ENCODE measurements around the gene PKD1L1. TPM values are rescaled to one million over a fixed set of nuclear protein-coding genes. Genes with fewer than 3 reads are reported as not detected.

Gene PKD1L1
- total and polyA plus RNA-seq, 2 donors (not counting 1 experiment from before 2014, with no cell fraction given), result 0.59 to 0.70 TPM

- no peaks in the 10 kb centered on the region for H4K20me1 ChIP-seq (ENCODE audit: control insufficient read depth, insufficient read depth, low read length, poor library complexity, severe bottlenecking)
- intact Hi-C loops (cut with micrococcal nuclease), result no loop called here
- no peak overlapping the region for H3K4me3 ChIP-seq (ENCODE audit: control extremely low read depth in 1 of 5, extremely low read depth in 1 of 5, insufficient read depth in 1 of 5, low read depth in 2 of 5, low read length in 4 of 5)
- H2AFZ ChIP-seq (ENCODE audit: insufficient read depth, low read depth, low read length, poor library complexity, severe bottlenecking), result no peak overlapping the region
- DNase-seq (no peak), ATAC-seq (ENCODE audit: low read depth) (no peak)
- 96% methylated on average over 4 of the region's 7 CpGs for WGBS (ENCODE audit: insufficient coverage)
- no peak overlapping the region for H3K27ac Mint-ChIP-seq
- no peaks in the 10 kb centered on the region for H3K79me2 ChIP-seq (ENCODE audit: control insufficient read depth, insufficient read depth, low read length)
- H3K27me3 Mint-ChIP-seq, result no peaks in the 10 kb centered on the region
- no peaks in the 10 kb centered on the region for H3K9me3 ChIP-seq (ENCODE audit: control extremely low read depth in 1 of 3, control insufficient read depth in 2 of 3, insufficient read depth in 1 of 3, low read length in 2 of 3)
- CTCF ChIA-PET, result no interaction called here
- no peak overlapping the region for H3K27ac ChIP-seq (ENCODE audit: low read length in 2 of 2)
- no peaks in the 10 kb centered on the region for H3K4me1 Mint-ChIP-seq
- no peaks in the 10 kb centered on the region for H3K27me3 ChIP-seq (replicated peaks in 1 of 4; ENCODE audit: control extremely low read depth in 1 of 4, control insufficient read depth in 3 of 4, insufficient read depth in 4 of 4, low read length in 3 of 4)
- H3K36me3 ChIP-seq (replicated peaks in 1 of 2; ENCODE audit: control extremely low read depth in 1 of 2, control insufficient read depth in 1 of 2, extremely low read depth in 1 of 2, insufficient read depth in 2 of 2, low read length in 1 of 2), result no peaks in the 10 kb centered on the region
- H3K4me2 ChIP-seq (replicated peaks; ENCODE audit: low read depth, low read length, poor library complexity, severe bottlenecking), result no peak overlapping the region
- no peaks in the 10 kb centered on the region for H3K9me3 Mint-ChIP-seq (ENCODE audit: insufficient read depth)
- H3K9ac ChIP-seq (ENCODE audit: low read length), result no peak overlapping the region
- no peak for TF ChIP-seq EZH2 (IDR thresholded peaks at IDR 0.05; ENCODE audit: borderline replicate concordance, insufficient read depth, low read depth, low read length, poor library complexity, severe bottlenecking)
- no peak for TF ChIP-seq CTCF (IDR thresholded peaks at IDR 0.05)
- H3K4me1 ChIP-seq (ENCODE audit: control insufficient read depth in 2 of 2, insufficient read depth in 2 of 2, low read length in 2 of 2), result no peaks in the 10 kb centered on the region
- POLR2A ChIA-PET, result no interaction called here
- H3K4me3 Mint-ChIP-seq, result no peak overlapping the region
Measured at GRCh38 chr7:47887016-47887640, 61.1 kb downstream of the PKD1L1 start.

GRCh38 chr7:47885987-47886811 lies 62.1 kb downstream of the PKD1L1 start:
- ATAC-seq (ENCODE audit: low read depth) (no peak), DNase-seq (no peak)
- H3K9me3 ChIP-seq (ENCODE audit: control extremely low read depth in 1 of 3, control insufficient read depth in 2 of 3, insufficient read depth in 1 of 3, low read length in 2 of 3), result no peaks in the 10 kb centered on the region
- H3K27ac ChIP-seq (ENCODE audit: low read length in 2 of 2), result no peak overlapping the region
- H3K4me3 ChIP-seq (ENCODE audit: control extremely low read depth in 1 of 5, extremely low read depth in 1 of 5, insufficient read depth in 1 of 5, low read depth in 2 of 5, low read length in 4 of 5), result no peak overlapping the region
- H3K4me3 Mint-ChIP-seq, result no peak overlapping the region
- no peaks in the 10 kb centered on the region for H3K9me3 Mint-ChIP-seq (ENCODE audit: insufficient read depth)
- no peaks in the 10 kb centered on the region for H3K4me1 ChIP-seq (ENCODE audit: control insufficient read depth in 2 of 2, insufficient read depth in 2 of 2, low read length in 2 of 2)
- no peak for TF ChIP-seq EZH2 (IDR thresholded peaks at IDR 0.05; ENCODE audit: borderline replicate concordance, insufficient read depth, low read depth, low read length, poor library complexity, severe bottlenecking)
- CTCF ChIA-PET, result no interaction called here
- H4K20me1 ChIP-seq (ENCODE audit: control insufficient read depth, insufficient read depth, low read length, poor library complexity, severe bottlenecking), result no peaks in the 10 kb centered on the region
- H3K36me3 ChIP-seq (replicated peaks in 1 of 2; ENCODE audit: control extremely low read depth in 1 of 2, control insufficient read depth in 1 of 2, extremely low read depth in 1 of 2, insufficient read depth in 2 of 2, low read length in 1 of 2), result no peaks in the 10 kb centered on the region
- intact Hi-C loops (cut with micrococcal nuclease), result no loop called here
- no peak overlapping the region for H3K9ac ChIP-seq (ENCODE audit: low read length)
- no peaks in the 10 kb centered on the region for H3K79me2 ChIP-seq (ENCODE audit: control insufficient read depth, insufficient read depth, low read length)
- H3K27ac Mint-ChIP-seq, result no peak overlapping the region
- WGBS (ENCODE audit: insufficient coverage), result 94% methylated on average over 8 of the region's 12 CpGs
- H3K27me3 ChIP-seq (replicated peaks in 1 of 4; ENCODE audit: control extremely low read depth in 1 of 4, control insufficient read depth in 3 of 4, insufficient read depth in 4 of 4, low read length in 3 of 4), result no peaks in the 10 kb centered on the region
- H3K27me3 Mint-ChIP-seq, result no peaks in the 10 kb centered on the region
- H2AFZ ChIP-seq (ENCODE audit: insufficient read depth, low read depth, low read length, poor library complexity, severe bottlenecking), result no peak overlapping the region
- no peak overlapping the region for H3K4me2 ChIP-seq (replicated peaks; ENCODE audit: low read depth, low read length, poor library complexity, severe bottlenecking)
- POLR2A ChIA-PET, result no interaction called here
- no peaks in the 10 kb centered on the region for H3K4me1 Mint-ChIP-seq

Data from B cell (primary cell).